UCSD-AML1 (cell line): ENCODE measurements around the gene ADGRV1.
"Not testable (repeated sequence)": the region's sequence is repeated elsewhere in the genome, so short reads cannot be mapped to it uniquely, and the experiment has no call there.

Experiments
- DNase-seq: peaks from one replicate; lab custom pipeline; 2025; ENCODE audit not compliant: unreplicated experiment; lab: John Stamatoyannopoulos, UW

ADGRV1 gene

DNA sequence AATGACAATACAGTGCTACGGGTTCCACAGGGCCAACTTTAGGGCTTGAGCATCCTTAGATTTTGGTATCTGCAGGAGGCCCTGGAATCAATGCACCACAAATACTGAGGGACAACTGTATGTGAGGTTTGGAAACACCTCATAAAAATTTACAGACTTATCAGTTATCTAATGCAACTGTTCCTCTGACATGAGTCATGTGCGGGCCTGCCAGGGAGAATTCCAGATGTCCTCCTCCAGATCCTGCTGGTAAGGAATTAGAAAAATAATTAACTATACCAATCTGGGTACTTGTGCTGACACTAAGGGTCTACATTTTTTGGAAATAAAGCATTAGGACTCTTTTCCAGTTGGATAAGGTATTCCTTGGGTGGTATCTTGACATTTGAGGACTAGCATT is 491.2 kb downstream of the ADGRV1 start:
- no peak for DNase-seq

DNA sequence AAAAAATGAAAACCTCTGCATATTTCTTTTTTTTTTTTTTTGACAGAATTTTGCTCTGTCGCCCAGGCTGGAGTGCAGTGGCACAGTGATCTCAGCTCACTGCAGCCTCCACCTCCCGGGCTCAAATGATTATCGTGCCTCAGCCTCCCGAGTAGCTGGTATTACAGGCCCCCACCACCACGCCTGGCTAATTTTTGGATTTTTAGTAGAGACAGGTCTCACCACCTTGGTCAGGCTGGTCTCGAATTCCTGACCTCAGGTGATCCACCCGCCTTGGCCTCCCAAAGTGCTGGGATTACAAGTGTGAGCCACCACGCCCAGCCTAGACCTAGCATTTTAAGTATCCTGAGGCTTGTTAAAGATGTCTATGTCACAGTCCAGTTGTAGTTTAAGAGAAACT is 493.8 kb downstream of the ADGRV1 start:
- not testable (repeated sequence) for DNase-seq

DNA sequence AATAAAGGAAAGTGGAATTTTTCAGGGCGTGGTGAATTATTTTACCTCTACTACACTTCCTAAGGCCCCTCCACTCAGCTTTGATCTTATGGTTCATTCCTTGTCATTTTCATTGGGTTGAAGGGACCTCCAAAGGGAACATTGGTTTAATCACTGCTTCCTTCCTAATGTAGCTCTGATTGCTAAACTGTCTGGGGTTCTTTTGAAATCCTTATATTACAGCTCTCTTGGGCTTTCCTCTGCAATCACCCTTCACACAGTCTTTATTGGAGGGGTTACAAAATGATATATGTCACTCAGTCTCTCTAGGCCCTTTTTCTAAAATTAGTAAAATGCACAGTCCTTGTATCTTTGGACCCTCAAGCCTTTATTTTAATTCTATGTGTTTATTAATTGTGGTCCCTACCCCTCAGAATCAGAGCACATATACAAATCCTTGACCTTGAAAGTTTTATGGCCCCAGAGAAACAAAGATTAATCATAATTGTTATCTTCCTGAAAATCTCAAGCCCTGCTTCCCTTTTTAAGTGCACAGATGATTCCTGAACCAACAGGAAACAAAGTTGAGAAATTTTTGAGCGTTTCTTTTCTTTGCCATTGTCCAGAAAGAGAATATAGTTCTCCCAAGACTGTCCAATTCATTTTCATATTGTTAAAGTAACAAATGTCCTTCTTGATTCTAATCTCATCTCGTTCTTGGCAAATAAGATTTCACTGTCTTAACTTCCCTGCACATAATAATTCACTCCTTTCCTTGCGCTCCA is 494.6 kb downstream of the ADGRV1 start:
- DNase-seq: no peak

DNA sequence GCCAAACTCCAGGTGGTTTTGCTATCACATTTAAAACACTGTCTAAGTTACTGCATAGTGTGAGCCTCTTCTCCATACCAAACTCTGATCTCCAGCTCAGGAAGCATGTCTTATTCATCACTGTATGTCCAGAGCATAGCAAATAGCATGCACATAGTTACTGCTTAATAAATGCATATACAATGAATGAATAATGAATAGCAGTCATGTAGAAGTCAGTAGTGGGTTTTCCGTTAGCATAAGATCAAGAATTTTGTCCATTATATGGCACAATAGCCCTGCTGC is 495.1 kb downstream of the ADGRV1 start:
- no peak for DNase-seq

DNA sequence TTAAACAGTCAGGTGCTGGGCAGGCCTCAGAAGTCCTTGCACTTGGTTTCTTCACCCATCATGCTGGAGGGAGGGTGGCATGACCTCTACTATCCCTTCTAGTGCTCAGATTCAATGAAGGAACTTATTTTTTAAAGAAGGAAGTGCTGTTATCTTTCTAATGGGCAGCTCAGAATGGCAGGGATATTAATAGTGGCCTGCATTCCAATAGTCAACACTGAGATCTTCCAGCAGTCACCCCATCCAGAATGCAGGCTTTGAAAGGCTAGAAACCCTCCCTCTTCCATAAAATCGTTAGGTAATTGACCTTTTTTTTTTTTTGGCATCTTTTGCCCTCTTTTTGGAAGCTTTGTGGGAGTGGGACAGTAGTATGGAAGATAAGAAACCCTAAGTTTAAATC is 499.6 kb downstream of the ADGRV1 start:
- no peak for DNase-seq

DNA sequence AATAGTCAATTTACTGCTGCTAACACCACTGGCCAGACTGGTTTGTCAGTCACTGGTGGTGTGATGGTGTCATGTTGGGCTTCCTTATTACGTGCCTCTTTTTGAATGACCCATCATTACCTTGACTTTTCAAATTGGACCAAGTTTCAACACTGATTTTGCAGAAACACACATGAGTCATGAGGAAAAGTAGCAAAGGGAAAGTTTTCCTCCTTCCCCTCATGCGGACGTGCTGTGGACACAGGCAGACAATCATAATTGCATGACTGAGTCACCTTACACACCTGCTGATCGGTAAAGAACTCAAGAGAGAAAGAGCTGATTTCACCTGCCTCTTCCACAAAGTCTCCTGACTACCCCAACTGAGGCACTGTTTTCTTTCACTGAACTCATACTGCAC is 500.0 kb downstream of the ADGRV1 start:
- no peak for DNase-seq

DNA sequence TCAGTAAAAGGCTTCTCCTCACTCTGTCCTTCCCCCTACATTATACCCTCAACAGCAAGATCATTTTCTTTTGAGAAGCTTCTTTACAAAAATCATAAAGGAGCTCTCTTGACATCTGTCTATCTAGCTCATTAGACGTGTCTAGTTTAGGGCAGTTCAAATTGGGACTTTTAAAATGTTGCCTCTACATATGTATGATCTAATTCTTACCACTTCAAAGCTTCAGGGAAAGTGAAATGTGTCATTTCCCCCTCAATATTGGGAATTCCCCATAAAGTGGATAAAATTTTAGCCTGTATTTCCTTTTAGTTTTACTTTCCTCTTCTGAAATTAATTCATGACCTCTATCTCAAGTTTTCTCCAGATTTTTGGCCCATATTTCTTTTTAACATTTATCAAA is 500.8 kb downstream of the ADGRV1 start:
- no peak for DNase-seq

DNA sequence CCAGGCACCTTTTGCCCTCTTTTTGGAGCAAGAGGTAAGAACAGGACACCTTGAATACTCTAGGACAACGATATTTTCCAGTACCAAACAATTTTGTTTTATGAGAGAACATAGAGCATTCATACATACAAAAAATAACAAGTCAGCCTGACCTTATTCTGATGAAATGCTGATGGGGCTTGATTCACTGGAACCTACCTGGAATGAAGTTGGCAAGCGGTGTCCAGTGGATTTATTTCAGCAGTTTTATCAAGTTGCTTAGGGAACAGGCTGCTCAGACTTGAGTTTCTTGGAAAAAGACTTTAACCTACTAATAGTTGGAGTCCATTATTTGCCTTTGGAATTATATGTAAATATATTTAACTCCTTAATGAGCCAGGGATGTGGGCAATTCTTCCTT is 502.5 kb downstream of the ADGRV1 start:
- no peak for DNase-seq

DNA sequence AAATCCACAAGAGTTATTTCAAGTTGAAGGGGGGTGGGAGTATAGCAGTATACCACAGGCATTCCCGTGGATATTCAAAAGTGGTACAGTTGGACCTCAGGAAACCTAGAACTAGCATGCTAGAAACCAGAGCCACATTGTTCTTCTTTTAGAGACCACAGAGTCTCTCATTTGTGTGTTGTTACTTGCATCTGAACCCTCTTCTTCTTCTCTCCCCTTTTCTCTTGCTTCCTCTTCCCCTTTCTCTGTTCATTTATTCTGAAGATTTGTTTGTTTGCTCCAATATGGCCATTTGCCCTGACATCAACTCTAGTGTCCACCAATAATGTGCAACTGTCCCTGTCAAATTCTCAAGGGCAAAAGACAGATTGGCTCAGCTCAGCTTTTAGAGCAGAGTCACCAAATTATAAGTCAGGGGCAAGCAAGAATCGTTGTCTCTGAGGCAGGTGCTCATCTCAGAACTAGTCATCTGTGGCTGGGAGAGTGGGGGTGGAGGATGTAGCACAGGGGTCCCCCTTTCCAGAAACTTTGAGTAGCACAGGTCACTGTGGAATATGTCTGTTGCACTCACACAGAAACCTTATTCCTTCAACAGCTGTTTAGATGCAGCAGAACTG is 503.5 kb downstream of the ADGRV1 start:
- no peak for DNase-seq

DNA sequence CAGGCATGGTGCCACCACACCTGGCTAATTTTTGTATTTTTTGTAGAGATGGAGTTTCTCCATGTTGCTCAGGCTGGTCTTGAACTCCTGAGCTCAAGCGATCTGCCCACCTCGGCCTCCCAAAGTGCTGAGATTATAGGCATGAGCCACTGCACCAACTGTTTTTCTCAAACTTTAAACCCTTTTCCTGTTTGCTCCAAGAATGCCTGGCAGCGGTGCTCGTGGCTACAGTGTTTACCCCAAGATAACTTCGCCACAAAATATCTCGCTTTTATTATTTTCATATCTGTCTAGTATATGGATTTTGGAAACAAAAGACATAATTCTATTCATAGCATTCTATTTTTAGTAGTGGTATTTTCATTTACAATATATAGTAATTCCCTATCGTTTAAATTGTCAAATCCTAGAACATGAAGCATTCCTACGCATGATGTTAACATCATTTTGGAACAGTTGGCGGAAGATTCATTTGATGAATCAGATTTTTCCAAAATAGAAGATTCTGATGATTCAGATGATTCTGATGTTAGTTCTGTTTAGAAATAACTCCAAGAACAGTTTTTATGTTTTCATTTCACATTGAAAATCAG is 504.6 kb downstream of the ADGRV1 start:
- not testable (repeated sequence) for DNase-seq

DNA sequence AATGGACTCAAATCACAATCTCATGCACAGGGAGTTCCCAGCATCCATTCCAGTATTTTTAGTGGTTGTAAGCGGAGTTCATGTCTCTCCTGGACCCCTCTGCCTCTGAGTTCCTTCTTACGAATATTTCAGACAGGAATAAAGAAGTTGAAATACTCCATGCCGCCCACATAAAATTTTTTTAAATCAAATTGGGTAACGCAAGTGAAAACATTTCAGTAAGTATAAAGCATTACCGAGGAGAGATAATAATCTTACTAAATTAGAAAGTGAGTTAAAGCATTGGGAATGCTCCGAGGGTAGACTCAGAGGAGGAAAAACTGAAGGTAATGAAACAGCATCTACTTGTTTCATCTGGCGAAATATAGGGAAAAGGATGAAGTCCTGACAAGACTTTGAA is 506.9 kb downstream of the ADGRV1 start:
- DNase-seq: no peak

DNA sequence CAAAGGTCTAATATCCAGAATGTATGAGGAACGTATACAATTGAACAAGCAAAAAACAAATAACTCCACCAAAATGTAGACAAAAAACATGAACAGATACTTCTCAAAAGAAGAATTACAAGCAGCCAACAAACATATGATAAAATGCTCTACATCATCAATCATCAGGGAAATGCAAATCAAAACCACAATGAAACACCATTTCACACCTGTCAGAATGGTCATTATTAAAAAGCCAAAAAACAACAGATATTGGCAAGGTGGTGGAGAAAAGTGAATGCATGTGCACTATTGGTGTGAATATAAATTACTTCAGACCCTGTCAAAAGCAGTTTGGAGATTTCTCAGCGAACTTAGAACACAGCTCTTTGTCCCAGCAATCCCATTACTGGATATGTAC is 510.8 kb downstream of the ADGRV1 start:
- no peak for DNase-seq

DNA sequence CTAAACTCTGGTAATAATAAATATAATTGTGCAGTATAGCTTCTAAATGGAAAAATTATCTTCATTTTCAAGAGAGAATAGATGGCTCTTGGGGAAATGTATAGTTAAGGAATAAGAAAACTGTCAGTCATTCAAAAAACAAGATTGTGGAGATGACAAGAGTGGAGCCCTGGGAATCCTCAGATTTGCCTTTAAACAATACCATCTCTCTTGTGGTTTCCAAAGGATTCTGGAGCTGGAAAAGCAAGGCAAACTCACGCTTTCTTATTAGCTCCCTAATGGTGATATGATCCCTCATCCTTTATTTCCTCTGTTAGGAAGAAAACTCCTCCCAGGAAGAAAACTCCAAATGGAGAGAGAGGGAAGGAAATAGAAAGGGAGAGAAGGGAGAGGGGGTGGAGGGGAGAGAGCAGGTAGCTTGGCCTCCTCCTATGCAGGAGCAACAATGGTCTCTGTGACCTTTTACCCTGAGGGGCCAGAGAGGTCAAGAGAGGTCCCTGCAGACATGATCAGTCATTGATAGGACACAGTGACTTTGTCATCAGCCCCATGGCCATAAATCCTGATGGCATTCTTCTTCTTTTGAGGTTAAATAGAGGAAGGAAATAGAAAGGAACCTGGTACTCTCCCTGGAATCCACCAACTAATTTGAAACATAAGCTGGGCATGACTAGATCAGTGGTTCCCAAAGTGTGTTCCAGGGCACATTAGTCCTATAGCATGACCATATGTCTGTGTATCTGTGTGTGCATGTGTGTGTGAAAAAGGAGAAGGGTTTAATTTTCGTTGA is 512.4 kb downstream of the ADGRV1 start:
- DNase-seq: no peak

DNA sequence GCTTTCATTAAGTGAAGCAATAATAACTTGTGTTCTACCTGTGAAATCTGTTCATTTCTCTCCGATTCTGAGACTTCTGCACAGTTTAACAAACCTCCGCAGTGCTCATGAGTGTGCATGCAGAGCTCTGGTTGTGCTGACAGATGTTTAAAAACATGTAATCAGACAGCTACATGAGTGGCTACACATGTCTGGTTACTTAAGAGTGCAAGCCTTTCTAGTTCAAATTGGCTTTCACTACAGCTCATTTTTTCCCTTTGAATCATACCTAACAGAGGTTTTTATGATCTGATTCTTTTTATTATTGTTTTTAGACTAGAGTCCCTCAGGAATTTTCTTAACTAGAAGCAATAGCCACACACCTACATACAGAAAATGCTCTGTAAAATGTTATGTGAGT is 514.3 kb downstream of the ADGRV1 start:
- no peak for DNase-seq

DNA sequence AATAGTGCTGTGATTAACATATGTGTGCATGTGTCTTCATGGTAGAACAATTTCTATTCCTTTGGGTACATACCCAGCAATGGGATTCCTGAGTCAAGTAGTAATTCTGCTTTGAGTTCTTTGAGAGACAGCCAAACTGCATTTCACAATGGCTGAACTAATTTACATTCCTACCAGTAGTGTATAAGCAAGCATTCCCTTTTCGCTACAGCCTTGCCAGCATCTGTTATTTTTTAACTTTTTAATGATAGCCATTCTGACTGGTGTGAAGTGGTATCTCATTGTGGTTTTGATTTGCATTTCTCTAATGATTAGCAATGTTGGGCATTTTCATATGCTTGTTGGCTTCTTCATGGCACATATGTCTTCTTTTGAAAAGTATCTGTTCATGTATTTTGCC is 516.0 kb downstream of the ADGRV1 start:
- DNase-seq: no peak

DNA sequence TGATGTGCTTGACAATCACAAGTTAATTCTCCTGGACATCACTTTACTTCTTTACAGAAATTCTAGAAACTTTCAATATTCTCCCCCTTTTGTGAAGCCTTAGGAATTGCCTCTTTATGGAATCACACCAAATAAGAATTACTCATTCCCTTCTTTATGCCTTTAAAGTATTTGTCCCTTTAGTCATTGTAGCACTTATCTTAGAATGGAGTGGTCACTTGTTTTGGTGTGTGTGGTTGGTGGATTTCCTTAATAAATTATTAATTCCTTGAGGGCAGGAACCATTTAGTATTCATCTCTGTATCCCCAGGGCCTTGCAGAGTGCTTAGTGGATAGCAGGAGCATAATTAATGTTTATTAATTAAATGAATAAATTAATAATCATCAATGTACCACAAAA is 517.5 kb downstream of the ADGRV1 start:
- no peak for DNase-seq

DNA sequence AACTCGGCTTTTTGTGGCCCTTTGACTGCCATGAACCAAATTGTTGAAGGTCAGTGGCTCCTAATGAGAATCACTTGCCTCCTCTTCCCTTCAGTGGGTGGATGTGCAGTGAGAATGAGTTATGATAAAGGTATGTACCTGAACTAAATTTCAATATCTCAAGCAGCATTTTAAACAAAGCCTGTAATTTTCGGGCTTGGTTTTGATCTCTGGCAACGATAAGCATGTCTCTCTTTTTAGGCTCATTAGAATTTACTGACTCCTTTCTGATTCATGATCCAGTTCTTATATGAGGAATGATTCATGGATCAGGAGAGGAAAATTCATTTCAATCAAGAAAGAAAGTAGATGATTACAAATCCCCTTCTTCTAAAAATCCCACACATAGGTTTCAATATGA is 519.0 kb downstream of the ADGRV1 start:
- no peak for DNase-seq

DNA sequence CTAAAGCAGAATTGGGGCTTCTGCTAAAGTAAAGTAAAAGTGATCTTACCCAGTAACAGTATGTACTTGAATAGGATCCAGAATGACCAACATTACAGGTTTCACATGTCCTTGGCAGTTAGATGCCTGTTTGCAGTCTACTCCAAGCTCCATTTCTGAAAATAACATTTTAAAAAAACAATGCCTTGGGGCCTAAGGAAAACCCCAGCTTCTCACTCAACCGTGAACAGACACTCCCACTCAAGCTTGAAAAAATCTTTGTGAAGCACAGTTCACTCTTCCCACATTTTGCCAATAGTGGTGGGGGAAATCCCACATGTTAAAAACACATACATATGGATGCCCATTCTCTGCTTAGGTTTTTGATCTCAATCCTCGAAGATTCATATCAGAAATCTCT is 520.4 kb downstream of the ADGRV1 start:
- DNase-seq: no peak

DNA sequence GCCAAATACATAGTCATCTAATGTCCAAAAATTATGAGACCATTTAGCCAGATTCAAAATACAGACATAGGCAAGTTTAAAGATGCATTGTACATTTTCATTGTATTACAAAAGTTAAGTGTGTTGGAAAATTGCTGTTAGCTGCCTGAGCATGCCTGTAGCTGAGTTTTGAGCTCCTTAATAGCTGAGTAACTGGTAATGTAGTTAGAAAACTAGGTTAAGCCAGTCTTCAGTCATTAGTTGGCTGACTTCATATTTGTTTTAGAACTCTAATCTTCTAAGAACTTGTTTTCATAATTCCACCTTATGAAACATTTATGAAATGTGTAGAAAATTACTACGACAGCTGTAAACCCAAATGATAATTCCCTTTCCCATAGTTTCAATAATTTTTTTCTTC is 531.2 kb downstream of the ADGRV1 start:
- no peak for DNase-seq

DNA sequence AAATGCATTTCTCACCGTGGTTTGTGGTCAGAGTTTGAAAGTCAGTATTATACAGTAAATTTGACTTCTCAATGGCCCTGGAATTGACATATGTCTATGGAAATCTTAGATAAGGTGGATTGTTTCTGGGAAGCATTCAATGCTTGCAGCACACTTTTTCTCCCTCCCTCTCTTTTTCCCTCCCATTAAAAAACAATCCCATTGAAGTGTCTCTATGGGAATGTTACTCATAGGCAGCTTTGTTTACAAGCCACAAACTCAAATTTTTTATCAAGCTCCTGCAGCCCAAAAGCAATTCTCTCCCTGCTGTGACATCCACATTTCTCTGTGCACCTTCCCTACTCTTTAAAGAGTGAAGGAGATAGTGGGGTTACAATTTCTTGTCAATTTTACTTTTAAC is 532.4 kb downstream of the ADGRV1 start:
- DNase-seq: no peak

DNA sequence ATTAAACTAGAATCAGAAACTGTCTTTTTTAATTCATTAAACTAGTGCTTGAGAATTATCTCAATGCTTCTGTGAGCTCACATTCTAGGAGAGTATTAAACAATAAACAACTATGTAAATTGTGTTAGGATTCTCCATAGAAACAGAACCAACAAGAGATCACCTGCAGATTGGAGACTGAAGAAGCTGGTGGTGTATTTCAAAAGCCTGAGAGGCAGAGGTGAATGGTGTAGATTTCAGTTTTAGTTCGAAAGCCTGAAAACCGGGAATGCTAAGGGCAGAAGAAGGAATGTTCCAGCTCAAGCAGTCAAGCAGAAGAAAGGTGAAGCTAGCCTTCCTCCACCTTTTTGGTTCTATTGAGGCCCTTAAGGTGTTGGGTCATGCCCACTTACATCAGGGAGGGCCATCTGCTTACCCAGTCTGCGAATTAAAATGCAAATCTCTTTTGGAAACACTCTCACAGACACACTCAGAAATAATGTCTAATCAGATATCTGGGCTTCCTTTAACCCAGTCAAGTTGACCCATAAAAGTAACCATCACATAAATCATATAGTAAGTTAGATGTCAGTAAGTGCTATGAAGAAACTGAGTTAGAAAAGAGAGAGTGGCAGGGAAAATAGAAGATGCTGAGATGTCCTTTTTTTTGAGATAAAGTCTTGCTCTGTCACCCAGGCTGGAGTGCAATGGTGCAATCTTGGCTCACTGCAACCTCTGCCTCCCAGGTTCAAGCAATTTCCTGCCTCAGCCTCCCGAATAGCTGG is 533.1 kb downstream of the ADGRV1 start:
- DNase-seq: no peak
